B cell (primary cell): ENCODE data around the gene CD19.

Source experiments
- CTCF ChIP-seq: fragments of 200-600 bp; IDR thresholded peaks from one replicate; pipeline ENCODE4 v1.8.0; 2022; ENCODE audit warnings: antibody characterized with exemption, mild to moderate bottlenecking
- EZH2 ChIP-seq: IDR thresholded peaks from 2 replicates; pipeline ENCODE4 v1.6.1; 2012; ENCODE audit warnings: borderline replicate concordance, low read depth, mild to moderate bottlenecking, moderate library complexity, low read length; ENCODE audit not compliant: insufficient read depth, poor library complexity, severe bottlenecking

GRCh38 chr16:28974007-28974436 is 42.3 kb downstream of the CD19 start:
- TF ChIP-seq CTCF = no peak
- TF ChIP-seq EZH2 = no peak
